RPMI7951 (cell line): ENCODE data around the gene EZH1. TPM values are rescaled to one million over a fixed set of nuclear protein-coding genes. Genes with fewer than 3 reads are reported as not detected.

Experiments used
- DNase-seq: peaks from one replicate; pipeline ENCODE4 v3.0.0-alpha.2; 2012; ENCODE audit warnings: low read depth
- total RNA-seq: library from RNA; depleted of rRNA; stranded (reverse); fragments of >200 nt; shearing (Covaris generic); gene quantifications from 2 replicates; pipeline ENCODE4 v1.2.3, GENCODE V29; 2014; rRNA removed

The EZH1 gene
- 8.5 and 9.7 TPM in 2 replicates for total RNA-seq

GRCh38 chr17:42744806-42745617 is at the start of gene EZH1:
Gene EZH1 (minus strand): TSS chr17:42745040. CDS start chr17:42728941, 16,099 bp downstream.
- DNase-seq, result peak; percentile 85

- DNase-seq, result no peak
Observed at GRCh38 chr17:42792545-42792944, 47.7 kb upstream of the EZH1 start.

GRCh38 chr17:42791948-42792347 is 47.1 kb upstream of the EZH1 start:
- no peak for DNase-seq

- DNase-seq, result no peak
Observed at GRCh38 chr17:42787266-42787665, 42.4 kb upstream of the EZH1 start.

GRCh38 chr17:42784811-42785592 is 40.2 kb upstream of the EZH1 start:
- no peak for DNase-seq

GRCh38 chr17:42784409-42784808 is 39.6 kb upstream of the EZH1 start:
- DNase-seq, result no peak

GRCh38 chr17:42783791-42784138 is 38.9 kb upstream of the EZH1 start:
- no peak for DNase-seq

- DNase-seq, result peak; percentile 47
Observed at GRCh38 chr17:42783062-42783790, 38.4 kb upstream of the EZH1 start.

- peak; percentile 9 for DNase-seq
Observed at GRCh38 chr17:42782166-42783061, 37.6 kb upstream of the EZH1 start.

GRCh38 chr17:42781639-42782165 is 36.9 kb upstream of the EZH1 start:
- no peak for DNase-seq

GRCh38 chr17:42780851-42781638 is 36.2 kb upstream of the EZH1 start:
- no peak for DNase-seq

- peak; percentile 75 for DNase-seq
Observed at GRCh38 chr17:42779936-42780850, 35.4 kb upstream of the EZH1 start, which contains the start of gene WNK4. Gene WNK4 (plus strand): TSS chr17:42780610. CDS start chr17:42780699, 89 bp downstream.

- no peak for DNase-seq
Observed at GRCh38 chr17:42779304-42779935, 34.6 kb upstream of the EZH1 start.

GRCh38 chr17:42778570-42778969 is 33.7 kb upstream of the EZH1 start:
- DNase-seq, result no peak

- peak; percentile 64 for DNase-seq
Observed at GRCh38 chr17:42775534-42776098, 30.8 kb upstream of the EZH1 start.

- DNase-seq, result peak; percentile 55
Observed at GRCh38 chr17:42774066-42774745, 29.4 kb upstream of the EZH1 start.

- peak; percentile 83 for DNase-seq
Observed at GRCh38 chr17:42773290-42774035, 28.6 kb upstream of the EZH1 start, which contains the start of gene VPS25. Gene VPS25 (plus strand): TSS chr17:42773449. CDS start chr17:42773476, 27 bp downstream.
